NB4 (cell line): Measurements from ENCODE around the gene LSM5.

Experiments used
- DNase-seq: peaks from one replicate; pipeline ENCODE4 v3.0.0; 2010; ENCODE audit warnings: low read depth
- H3K4me3 ChIP-seq: one replicate; pipeline ENCODE4 v1.5.1; 2011; ENCODE audit warnings: mild to moderate bottlenecking, low read depth, low read length, moderate library complexity
- MYC ChIP-seq: IDR thresholded peaks from 2 replicates; pipeline ENCODE4 v1.6.1; 2011; ENCODE audit warnings: low read depth, low read length
- POLR2A ChIP-seq: IDR thresholded peaks from 2 replicates; pipeline ENCODE4 v1.6.1; 2011; ENCODE audit warnings: mild to moderate bottlenecking; ENCODE audit not compliant: insufficient read length; ENCODE audit errors: extremely low read depth
- TF ChIP-seq, protein P1 (sequence below): IDR thresholded peaks from one replicate; pipeline ENCODE4 v1.5.1; 2012; ENCODE audit warnings: low read depth, low read length
- TF ChIP-seq, protein P2 (sequence below): IDR thresholded peaks from 2 replicates; pipeline ENCODE4 v1.6.1; 2011; ENCODE audit warnings: low read depth, low read length

LSM5 gene

DNA sequence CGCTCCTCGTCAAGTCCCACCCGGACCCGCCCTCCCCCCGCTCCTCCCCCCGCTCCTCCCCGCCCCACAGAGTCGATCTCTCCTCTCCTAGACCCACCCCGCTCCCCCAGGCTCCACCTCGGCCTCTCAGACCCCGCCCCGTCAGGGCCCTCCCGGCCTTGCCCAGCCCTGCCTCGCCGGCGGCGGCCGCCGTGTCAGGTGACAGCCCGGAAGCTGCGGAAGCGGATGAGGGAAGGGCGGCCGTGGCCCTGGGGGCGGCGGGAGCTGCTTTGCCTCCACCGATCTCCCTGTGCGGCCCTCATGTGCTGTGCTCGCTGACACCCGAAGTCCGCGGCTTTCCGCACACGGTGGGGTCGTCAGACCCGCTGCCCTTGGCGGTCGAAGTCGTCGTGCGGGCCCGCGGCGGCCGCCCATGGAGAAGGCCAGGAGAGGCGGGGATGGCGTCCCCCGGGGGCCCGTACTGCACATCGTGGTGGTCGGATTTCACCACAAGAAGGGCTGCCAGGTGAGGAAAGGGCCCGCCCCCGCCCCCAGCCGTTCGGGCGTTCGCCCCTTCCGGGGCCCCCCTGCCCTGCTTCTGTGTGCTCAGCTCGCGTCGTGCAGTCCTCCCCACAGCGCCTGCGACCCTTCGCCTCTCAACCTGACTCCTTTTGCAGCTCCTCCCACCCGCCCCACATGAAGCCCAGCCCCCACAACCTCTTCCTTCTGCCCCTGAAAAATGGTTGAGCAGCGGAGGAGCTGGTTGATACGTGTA is 5.3 kb upstream of the LSM5 start, which contains the start of gene AVL9:
TSS of gene AVL9 (plus strand) at position 192 of the 754 bp plus-strand sequence. CDS start at position 413, 221 bp downstream.
- TF ChIP-seq, protein P1, sequence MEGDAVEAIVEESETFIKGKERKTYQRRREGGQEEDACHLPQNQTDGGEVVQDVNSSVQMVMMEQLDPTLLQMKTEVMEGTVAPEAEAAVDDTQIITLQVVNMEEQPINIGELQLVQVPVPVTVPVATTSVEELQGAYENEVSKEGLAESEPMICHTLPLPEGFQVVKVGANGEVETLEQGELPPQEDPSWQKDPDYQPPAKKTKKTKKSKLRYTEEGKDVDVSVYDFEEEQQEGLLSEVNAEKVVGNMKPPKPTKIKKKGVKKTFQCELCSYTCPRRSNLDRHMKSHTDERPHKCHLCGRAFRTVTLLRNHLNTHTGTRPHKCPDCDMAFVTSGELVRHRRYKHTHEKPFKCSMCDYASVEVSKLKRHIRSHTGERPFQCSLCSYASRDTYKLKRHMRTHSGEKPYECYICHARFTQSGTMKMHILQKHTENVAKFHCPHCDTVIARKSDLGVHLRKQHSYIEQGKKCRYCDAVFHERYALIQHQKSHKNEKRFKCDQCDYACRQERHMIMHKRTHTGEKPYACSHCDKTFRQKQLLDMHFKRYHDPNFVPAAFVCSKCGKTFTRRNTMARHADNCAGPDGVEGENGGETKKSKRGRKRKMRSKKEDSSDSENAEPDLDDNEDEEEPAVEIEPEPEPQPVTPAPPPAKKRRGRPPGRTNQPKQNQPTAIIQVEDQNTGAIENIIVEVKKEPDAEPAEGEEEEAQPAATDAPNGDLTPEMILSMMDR = no peak
- TF ChIP-seq, protein P2, sequence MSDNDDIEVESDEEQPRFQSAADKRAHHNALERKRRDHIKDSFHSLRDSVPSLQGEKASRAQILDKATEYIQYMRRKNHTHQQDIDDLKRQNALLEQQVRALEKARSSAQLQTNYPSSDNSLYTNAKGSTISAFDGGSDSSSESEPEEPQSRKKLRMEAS = peak; percentile 69
- peak; percentile 93 for TF ChIP-seq POLR2A
- peak; percentile 79 for TF ChIP-seq MYC
- peak within 1 kb of the TSS; percentile 88 for H3K4me3 ChIP-seq
- DNase-seq = peak; percentile 100

DNA sequence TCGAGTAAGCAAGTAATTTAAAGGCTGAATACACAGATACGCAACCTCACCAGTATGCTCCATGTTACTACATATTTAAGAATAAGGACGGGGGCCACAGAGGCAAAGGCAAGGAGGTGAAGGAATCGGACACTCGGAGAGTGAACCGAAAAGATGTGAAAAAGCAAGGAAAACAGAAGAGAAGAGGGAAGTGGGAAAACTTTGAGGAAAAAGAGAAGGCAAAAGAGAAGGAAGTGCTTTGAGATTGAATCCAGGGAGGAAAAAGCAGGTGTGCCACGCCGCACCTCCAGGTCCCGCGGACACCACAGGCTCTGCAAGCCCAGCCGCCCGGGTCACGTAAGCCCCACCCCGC is 4.7 kb upstream of the LSM5 start:
- TF ChIP-seq, protein P1 = no peak
- TF ChIP-seq POLR2A = peak; percentile 72
- TF ChIP-seq, protein P2 = peak; percentile 18; the same call in 1 of the 2 replicates
- no peak for DNase-seq
- peak overlapping the region; percentile 88 for H3K4me3 ChIP-seq

DNA sequence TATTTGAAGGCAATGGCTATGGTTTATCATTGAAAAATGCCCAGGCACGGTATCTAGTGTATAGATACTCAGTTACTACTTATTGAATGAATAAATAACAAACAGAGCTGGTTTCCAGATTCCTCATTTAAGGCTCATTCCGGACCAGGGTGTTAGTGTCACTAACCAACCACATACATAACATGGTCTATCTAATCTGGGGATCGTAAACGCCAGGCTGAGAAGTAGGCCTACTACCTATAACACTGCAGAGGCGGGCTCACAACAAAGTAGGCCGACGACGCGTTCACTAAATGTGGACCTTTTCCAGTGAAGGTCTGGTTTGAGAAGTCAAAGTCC is 423 bp downstream of the LSM5 start:
- DNase-seq = no peak
- H3K4me3 ChIP-seq = peak overlapping the region; percentile 86
- TF ChIP-seq, protein P2 = no peak
- no peak for TF ChIP-seq POLR2A
- no peak for TF ChIP-seq MYC
- TF ChIP-seq, protein P1 = no peak

DNA sequence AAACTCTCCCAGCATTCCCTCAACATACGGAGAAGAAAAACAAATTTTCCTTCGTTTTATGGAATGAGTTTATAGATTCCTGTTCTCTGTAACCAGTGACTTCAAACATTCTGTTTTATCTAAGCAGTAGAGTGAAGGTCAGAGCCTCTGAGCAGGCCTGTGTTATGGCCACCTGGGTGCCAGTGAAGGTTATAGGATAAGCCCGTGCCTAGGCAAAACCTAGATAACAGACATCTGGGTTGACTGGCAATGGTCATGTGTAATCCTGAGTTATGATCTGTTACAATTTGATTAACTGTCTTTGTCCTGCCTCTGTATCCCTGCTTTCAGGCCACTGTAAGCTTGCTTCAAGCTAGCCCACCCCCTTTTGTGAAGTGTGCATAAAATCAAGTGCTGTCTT is 8.3 kb downstream of the LSM5 start:
- TF ChIP-seq POLR2A = no peak
- TF ChIP-seq, protein P2 = no peak
- TF ChIP-seq, protein P1 = no peak
- no peak for TF ChIP-seq MYC
- no peak overlapping the region for H3K4me3 ChIP-seq
- DNase-seq = no peak

DNA sequence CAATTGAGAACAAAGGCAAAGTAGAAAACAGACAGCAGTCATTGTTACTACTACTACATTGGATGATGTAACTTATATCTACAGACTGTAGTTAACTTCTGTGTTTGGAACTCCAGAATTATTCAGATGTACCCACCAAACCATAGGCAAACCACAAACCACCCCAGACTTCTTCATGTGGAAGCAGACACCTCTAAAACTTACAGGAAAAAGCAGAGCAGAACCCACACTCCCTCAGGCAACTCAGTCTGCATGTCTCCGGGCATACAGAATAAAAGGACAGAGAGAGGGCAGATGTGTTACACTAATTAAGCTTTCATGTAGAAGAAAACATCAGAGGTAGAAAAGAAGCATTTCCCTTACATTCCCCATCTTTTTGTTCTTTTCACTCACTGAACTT is 9.0 kb downstream of the LSM5 start:
- no peak for TF ChIP-seq POLR2A
- H3K4me3 ChIP-seq = no peak overlapping the region
- DNase-seq = no peak

DNA sequence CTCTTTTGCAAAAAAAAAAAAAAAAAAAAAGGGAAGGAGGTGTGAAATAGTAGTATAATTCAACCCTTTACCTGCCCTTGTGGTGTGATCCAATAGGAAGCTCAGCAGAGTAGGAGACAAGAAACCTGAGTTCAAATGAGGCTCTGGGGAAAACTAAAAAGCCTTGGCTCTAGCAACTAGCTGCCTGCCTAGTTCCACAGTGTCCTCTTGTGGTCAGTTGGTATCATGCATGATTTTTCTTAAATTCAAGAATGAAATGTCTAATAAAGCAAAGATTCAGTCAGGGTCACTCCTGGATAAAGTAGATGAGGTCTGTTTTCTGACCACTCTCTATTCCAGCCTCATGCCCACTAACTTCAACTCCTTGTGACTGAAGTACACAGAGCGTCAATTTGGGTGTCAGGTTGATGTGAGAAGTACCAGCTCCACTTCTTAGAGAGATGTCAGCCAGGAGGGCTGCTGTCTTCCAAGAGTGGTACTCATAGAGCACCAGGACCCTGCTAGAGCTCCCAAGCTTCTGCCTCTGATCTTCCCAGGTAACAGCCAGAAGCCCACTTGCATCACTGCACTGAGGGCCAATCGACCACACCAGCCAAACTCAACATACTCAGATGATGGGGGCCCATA is 10.5 kb downstream of the LSM5 start:
- DNase-seq = peak; percentile 77
- no peak overlapping the region for H3K4me3 ChIP-seq
- TF ChIP-seq MYC (0 out of 2 replicates have a peak, but pooled peaks have one; percentile 13), POLR2A (no peak)
- TF ChIP-seq, protein P1 = peak; percentile 98
- TF ChIP-seq, protein P2 = no peak; the same call in 1 of the 2 replicates
